ENCODE results near the gene METTL3. TPM values are rescaled to one million over a fixed set of nuclear protein-coding genes. Genes with fewer than 3 reads are reported as not detected.

The METTL3 gene
- total and polyA plus RNA-seq, 2 donors from 2014 or later: 31.4 to 44.3 TPM

- Histone ChIP-seq H3K4me3 (ENCODE audit: low read length in 3 of 3) (peak overlapping the region; percentile 83 to 99 (median 98)), H3K27me3 (ENCODE audit: control insufficient read depth, insufficient read depth, low read length) (no peaks in the 10 kb centered on the region), H3K4me1 (ENCODE audit: control insufficient read depth in 2 of 3, insufficient read depth in 2 of 3, low read depth in 1 of 3, low read length in 3 of 3) (peaks cover 3 to 11% (median 6%) of the 10 kb centered on the region in 3 donors), H3K36me3 (ENCODE audit: control insufficient read depth in 2 of 3, insufficient read depth in 3 of 3, low read length in 3 of 3) (peaks cover 0 to 1% (median 0%) of the 10 kb centered on the region in 3 donors), H3K9me3 (ENCODE audit: control insufficient read depth in 2 of 3, insufficient read depth in 1 of 3, low read length in 3 of 3) (no peaks in the 10 kb centered on the region), H3K27ac (ENCODE audit: low read depth in 2 of 2, low read length in 2 of 2) (peak overlapping the region in 1 of 2 donors; percentile 86), H3K9ac (ENCODE audit: low read length in 3 of 3) (peak overlapping the region; percentile 76 to 95 (median 79))
- intact Hi-C loops (cut with DNase I): no loop called here
- FAIRE-seq (no peak), DNase-seq (peak in 2 of 5 donors; percentile 38 to 47)
- TF ChIP-seq, protein P1, sequence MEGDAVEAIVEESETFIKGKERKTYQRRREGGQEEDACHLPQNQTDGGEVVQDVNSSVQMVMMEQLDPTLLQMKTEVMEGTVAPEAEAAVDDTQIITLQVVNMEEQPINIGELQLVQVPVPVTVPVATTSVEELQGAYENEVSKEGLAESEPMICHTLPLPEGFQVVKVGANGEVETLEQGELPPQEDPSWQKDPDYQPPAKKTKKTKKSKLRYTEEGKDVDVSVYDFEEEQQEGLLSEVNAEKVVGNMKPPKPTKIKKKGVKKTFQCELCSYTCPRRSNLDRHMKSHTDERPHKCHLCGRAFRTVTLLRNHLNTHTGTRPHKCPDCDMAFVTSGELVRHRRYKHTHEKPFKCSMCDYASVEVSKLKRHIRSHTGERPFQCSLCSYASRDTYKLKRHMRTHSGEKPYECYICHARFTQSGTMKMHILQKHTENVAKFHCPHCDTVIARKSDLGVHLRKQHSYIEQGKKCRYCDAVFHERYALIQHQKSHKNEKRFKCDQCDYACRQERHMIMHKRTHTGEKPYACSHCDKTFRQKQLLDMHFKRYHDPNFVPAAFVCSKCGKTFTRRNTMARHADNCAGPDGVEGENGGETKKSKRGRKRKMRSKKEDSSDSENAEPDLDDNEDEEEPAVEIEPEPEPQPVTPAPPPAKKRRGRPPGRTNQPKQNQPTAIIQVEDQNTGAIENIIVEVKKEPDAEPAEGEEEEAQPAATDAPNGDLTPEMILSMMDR (IDR thresholded peaks at IDR 0.05; ENCODE audit: borderline replicate concordance, extremely low read depth, insufficient read depth): no peak
Measured at GRCh38 chr14:21454843-21455544, 56.1 kb downstream of the METTL3 start.

DNA sequence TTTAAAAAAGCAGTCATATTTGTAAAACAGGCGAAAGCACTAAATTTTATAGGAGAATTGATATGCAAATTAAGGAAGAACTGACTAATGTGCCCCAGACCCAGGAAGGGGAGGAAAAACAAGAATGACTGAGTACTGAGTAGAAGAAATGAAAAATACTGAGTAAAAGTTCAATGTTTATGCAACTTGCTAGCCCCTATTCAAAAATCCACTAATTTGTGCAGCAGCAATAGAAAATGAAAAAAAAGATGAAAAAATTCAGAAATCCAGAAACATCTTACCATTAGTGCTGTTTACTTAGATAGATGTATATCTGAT, 61.3 kb downstream of the METTL3 start:
- Histone ChIP-seq H3K4me3 (ENCODE audit: low read length in 3 of 3) (no peak overlapping the region), H3K27me3 (ENCODE audit: control insufficient read depth, insufficient read depth, low read length) (no peaks in the 10 kb centered on the region), H3K4me1 (ENCODE audit: control insufficient read depth in 2 of 3, insufficient read depth in 2 of 3, low read depth in 1 of 3, low read length in 3 of 3) (peaks cover 0 to 7% (median 1%) of the 10 kb centered on the region in 3 donors), H3K9ac (ENCODE audit: low read length in 3 of 3) (no peak overlapping the region), H3K36me3 (ENCODE audit: control insufficient read depth in 2 of 3, insufficient read depth in 3 of 3, low read length in 3 of 3) (no peaks in the 10 kb centered on the region), H3K9me3 (ENCODE audit: control insufficient read depth in 2 of 3, insufficient read depth in 1 of 3, low read length in 3 of 3) (no peaks in the 10 kb centered on the region), H3K27ac (ENCODE audit: low read depth in 2 of 2, low read length in 2 of 2) (no peak overlapping the region)
- intact Hi-C loops (cut with DNase I): no loop called here
- FAIRE-seq (no peak), DNase-seq (no peak)
- TF ChIP-seq, protein P1 (IDR thresholded peaks at IDR 0.05; ENCODE audit: borderline replicate concordance, extremely low read depth, insufficient read depth): no peak

Other genes with a start within 250 kb of the METTL3 start
- gene HNRNPC, start 241.9 kb downstream of the METTL3 start, total RNA-seq: 398 TPM
- gene HNRNPC, start 241.9 kb downstream of the METTL3 start, polyA plus RNA-seq (ENCODE audit: insufficient read depth, low read depth, low replicate concordance): 462 TPM
- 0.47 TPM for gene RPGRIP1, start 231.3 kb downstream of the METTL3 start, total RNA-seq
- not detected for gene RPGRIP1, start 231.3 kb downstream of the METTL3 start, polyA plus RNA-seq (ENCODE audit: insufficient read depth, low read depth, low replicate concordance)
- 58.8 TPM for gene SUPT16H, start 127.3 kb downstream of the METTL3 start, total RNA-seq
- 38.1 TPM for gene SUPT16H, start 127.3 kb downstream of the METTL3 start, polyA plus RNA-seq (ENCODE audit: insufficient read depth, low read depth, low replicate concordance)
- gene CHD8, start 55.2 kb downstream of the METTL3 start, total RNA-seq: 77.4 TPM
- 35.8 TPM for gene CHD8, start 55.2 kb downstream of the METTL3 start, polyA plus RNA-seq (ENCODE audit: insufficient read depth, low read depth, low replicate concordance)
- gene RAB2B, start 34.4 kb downstream of the METTL3 start, total RNA-seq: 22.7 TPM
- 12.2 TPM for gene RAB2B, start 34.4 kb downstream of the METTL3 start, polyA plus RNA-seq (ENCODE audit: insufficient read depth, low read depth, low replicate concordance)
- gene TOX4, start 34.1 kb downstream of the METTL3 start, total RNA-seq: 75.9 TPM
- gene TOX4, start 34.1 kb downstream of the METTL3 start, polyA plus RNA-seq (ENCODE audit: insufficient read depth, low read depth, low replicate concordance): 31.0 TPM
- gene SALL2, start 15.0 kb upstream of the METTL3 start, total RNA-seq: 8.8 TPM
- 5.5 TPM for gene SALL2, start 15.0 kb upstream of the METTL3 start, polyA plus RNA-seq (ENCODE audit: insufficient read depth, low read depth, low replicate concordance)
- gene OR10G3, start 68.7 kb upstream of the METTL3 start, total RNA-seq: not detected
- gene OR10G3, start 68.7 kb upstream of the METTL3 start, polyA plus RNA-seq (ENCODE audit: insufficient read depth, low read depth, low replicate concordance): not detected
- gene OR10G2, start 123.6 kb upstream of the METTL3 start, total RNA-seq: not detected
- not detected for gene OR10G2, start 123.6 kb upstream of the METTL3 start, polyA plus RNA-seq (ENCODE audit: insufficient read depth, low read depth, low replicate concordance)
- not detected for gene OR4E2, start 142.5 kb upstream of the METTL3 start, total RNA-seq
- not detected for gene OR4E2, start 142.5 kb upstream of the METTL3 start, polyA plus RNA-seq (ENCODE audit: insufficient read depth, low read depth, low replicate concordance)
- gene OR4E1, start 162.5 kb upstream of the METTL3 start, total RNA-seq: not detected
- gene OR4E1, start 162.5 kb upstream of the METTL3 start, polyA plus RNA-seq (ENCODE audit: insufficient read depth, low read depth, low replicate concordance): not detected

Measured in kidney (tissue), 14 donors.